HepG2 (cell line): Measurements from ENCODE around the gene SYNE1.

Experiments used
- DPF2 ChIP-seq: sonication (generic); formaldehyde crosslinking; IDR thresholded peaks from 2 replicates; pipeline ENCODE4 v1.4.0; 2020; ENCODE audit warnings: mild to moderate bottlenecking, low read depth, missing genetic modification reagents, borderline replicate concordance
- FOXM1 ChIP-seq: sonication (generic); formaldehyde crosslinking; IDR thresholded peaks from 2 replicates; pipeline ENCODE4 v1.5.0; 2020; ENCODE audit warnings: missing genetic modification reagents
- IKZF1 ChIP-seq: fragments of 450-650 bp; IDR thresholded peaks from 2 replicates; pipeline ENCODE4 v1.7.1; 2016
- NFIB ChIP-seq: sonication (generic); formaldehyde crosslinking; IDR thresholded peaks from 2 replicates; pipeline ENCODE4 v1.9.0; 2021; ENCODE audit warnings: missing genetic modification reagents, mild to moderate bottlenecking, borderline replicate concordance
- POLR2A ChIP-seq, 2 experiments: IDR thresholded peaks; 2 replicates each; pipeline ENCODE4 v1.6.1; 2011; ENCODE audit warnings: low read depth in 2 of 2, low read length in 2 of 2, mild to moderate bottlenecking in 1 of 2, moderate library complexity in 1 of 2; ENCODE audit not compliant: insufficient read depth in 1 of 2
- TAF1 ChIP-seq: sonication (generic); formaldehyde crosslinking; IDR thresholded peaks from 2 replicates; pipeline ENCODE4 v1.4.0; 2020; ENCODE audit warnings: missing genetic modification reagents
- ZBTB1 ChIP-seq: sonication (generic); formaldehyde crosslinking; IDR thresholded peaks from 2 replicates; pipeline ENCODE4 v1.4.0; 2020; ENCODE audit warnings: missing genetic modification reagents, borderline replicate concordance
- ZBTB8A ChIP-seq: sonication (generic); formaldehyde crosslinking; IDR thresholded peaks from 2 replicates; pipeline ENCODE4 v1.4.0; 2020; ENCODE audit warnings: mild to moderate bottlenecking, low read depth, missing genetic modification reagents, borderline replicate concordance
- ZNF75D ChIP-seq: sonication (generic); formaldehyde crosslinking; IDR thresholded peaks from 2 replicates; pipeline ENCODE4 v1.8.1; 2023; ENCODE audit warnings: missing genetic modification reagents, mild to moderate bottlenecking, borderline replicate concordance
- ZNF768 ChIP-seq: sonication (generic); formaldehyde crosslinking; IDR thresholded peaks from 2 replicates; pipeline ENCODE4 v1.4.0; 2020; ENCODE audit warnings: missing genetic modification reagents
- TF ChIP-seq, protein P1 (sequence below): IDR thresholded peaks from 2 replicates; pipeline ENCODE4 v1.6.1; 2012; ENCODE audit warnings: inconsistent platforms
- TF ChIP-seq, protein P2 (sequence below): sonication (generic); formaldehyde crosslinking; IDR thresholded peaks from 2 replicates; pipeline ENCODE4 v1.4.0; 2020; ENCODE audit warnings: low read depth, missing genetic modification reagents

DNA sequence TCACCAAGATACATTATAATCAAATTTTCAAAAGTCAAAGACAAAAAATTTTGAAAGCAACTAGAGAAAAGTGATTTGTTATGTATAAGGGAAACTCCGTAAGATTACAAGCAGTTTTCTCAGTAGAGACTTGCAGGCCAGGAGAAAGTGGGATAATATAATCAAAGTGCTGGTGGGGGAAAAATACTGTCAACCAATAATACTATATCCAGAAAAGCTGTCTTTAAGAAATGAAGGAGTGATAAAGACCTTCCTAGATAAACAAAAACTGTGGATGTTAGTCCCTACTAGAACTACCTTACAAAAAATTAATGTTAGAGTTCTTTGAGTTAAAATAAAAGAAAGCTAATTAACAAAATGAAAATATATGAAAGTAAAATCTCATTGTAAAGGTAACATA, 79.7 kb downstream of the SYNE1 start:
- TF ChIP-seq FOXM1 (CRISPR knock-in tag) (no peak), TAF1 (CRISPR knock-in tag) (no peak), ZNF75D (CRISPR knock-in tag) (no peak), POLR2A (IDR thresholded peaks at IDR 0.05; ENCODE audit: insufficient read depth in 1 of 2, low read depth in 2 of 2, low read length in 2 of 2) (no peak), ZBTB8A (CRISPR knock-in tag) (no peak), ZBTB1 (no peak), IKZF1 (no peak), ZNF768 (no peak), DPF2 (no peak), NFIB (CRISPR knock-in tag) (no peak)
- TF ChIP-seq, protein P1, sequence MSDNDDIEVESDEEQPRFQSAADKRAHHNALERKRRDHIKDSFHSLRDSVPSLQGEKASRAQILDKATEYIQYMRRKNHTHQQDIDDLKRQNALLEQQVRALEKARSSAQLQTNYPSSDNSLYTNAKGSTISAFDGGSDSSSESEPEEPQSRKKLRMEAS = no peak
- TF ChIP-seq, protein P2, sequence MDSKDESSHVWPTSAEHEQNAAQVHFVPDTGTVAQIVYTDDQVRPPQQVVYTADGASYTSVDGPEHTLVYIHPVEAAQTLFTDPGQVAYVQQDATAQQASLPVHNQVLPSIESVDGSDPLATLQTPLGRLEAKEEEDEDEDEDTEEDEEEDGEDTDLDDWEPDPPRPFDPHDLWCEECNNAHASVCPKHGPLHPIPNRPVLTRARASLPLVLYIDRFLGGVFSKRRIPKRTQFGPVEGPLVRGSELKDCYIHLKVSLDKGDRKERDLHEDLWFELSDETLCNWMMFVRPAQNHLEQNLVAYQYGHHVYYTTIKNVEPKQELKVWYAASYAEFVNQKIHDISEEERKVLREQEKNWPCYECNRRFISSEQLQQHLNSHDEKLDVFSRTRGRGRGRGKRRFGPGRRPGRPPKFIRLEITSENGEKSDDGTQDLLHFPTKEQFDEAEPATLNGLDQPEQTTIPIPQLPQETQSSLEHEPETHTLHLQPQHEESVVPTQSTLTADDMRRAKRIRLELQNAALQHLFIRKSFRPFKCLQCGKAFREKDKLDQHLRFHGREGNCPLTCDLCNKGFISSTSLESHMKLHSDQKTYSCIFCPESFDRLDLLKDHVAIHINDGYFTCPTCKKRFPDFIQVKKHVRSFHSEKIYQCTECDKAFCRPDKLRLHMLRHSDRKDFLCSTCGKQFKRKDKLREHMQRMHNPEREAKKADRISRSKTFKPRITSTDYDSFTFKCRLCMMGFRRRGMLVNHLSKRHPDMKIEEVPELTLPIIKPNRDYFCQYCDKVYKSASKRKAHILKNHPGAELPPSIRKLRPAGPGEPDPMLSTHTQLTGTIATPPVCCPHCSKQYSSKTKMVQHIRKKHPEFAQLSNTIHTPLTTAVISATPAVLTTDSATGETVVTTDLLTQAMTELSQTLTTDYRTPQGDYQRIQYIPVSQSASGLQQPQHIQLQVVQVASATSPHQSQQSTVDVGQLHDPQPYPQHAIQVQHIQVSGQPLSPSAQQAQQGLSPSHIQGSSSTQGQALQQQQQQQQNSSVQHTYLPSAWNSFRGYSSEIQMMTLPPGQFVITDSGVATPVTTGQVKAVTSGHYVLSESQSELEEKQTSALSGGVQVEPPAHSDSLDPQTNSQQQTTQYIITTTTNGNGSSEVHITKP (CRISPR knock-in tag) = no peak
